Measurements from ENCODE around the gene AP2S1.
A peak's percentile ranks its signal among the peaks of the same experiment; 100 is the strongest.
"Not testable (repeated sequence)": the region's sequence is repeated elsewhere in the genome, so short reads cannot be mapped to it uniquely, and the experiment has no call there.

Gene AP2S1

DNA sequence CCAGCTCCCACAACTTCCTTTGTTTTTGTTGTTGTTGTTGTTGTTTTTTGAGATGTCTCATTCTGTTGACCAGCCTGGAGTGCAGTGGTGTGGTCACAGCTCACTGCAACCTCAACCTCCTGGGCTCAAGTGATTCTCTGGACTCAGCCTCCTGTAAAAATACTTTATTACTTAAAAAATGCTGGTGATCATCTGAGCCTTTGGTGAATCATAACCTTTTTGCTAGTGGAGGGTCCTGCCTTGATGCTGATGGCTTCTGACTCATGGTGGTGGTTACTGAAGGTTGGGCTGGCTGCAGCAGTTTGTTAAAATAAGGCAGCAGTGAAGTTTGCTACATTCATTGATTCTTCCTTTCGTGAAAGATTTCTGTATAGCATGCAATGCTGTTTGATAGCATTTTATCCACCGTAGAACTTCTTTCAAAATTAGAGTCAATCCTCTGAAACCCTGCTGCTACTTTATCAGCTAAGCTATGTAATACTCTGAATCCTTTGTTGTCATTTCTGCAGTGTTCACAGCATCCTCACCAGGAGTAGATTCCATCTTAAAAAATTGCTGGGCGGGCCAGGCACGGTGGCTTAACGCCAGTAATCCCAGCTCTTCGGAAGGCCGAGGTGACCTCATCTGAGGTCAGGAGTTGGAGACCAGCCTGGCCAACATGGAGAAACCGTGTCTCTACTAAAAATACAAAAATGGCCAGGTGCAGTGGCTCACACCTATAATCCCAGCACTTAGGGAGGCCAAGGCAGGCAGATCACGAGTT, 28.1 kb upstream of the AP2S1 start:
- Mint-ChIP-seq H3K4me1 (peaks cover 16% of the 10 kb centered on the region), H3K36me3 (peaks cover 21% of the 10 kb centered on the region), H3K9me3 (no peaks in the 10 kb centered on the region), H3K4me3 (no peak overlapping the region), H3K27ac (no peak overlapping the region)
- DNase-seq (ENCODE audit: low spot score in 2 of 2) (no peak), ATAC-seq (peak; percentile 85)

DNA sequence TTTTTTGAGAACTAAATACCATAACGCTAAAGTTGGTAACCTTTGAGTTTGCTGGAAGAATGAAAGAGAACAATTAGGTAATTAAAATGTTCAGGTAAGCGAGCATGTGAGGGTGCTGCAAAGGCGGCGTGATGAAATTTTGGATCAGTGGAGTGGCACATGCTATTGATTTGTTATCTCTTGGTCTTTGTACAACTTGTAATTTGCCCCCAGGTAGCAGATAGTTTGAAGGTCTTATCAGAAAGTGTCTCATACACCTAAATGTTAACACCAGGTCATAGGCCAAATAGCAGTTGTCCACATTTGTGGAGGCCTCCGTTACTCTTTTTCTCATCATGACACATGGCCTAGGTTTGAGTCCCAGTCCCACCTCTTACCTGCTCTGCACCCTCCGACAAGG, 25.0 kb upstream of the AP2S1 start:
- H3K9me3 Mint-ChIP-seq = no peaks in the 10 kb centered on the region
- DNase-seq (ENCODE audit: low spot score in 2 of 2) (no peak), ATAC-seq (no peak)
- peaks cover 31% of the 10 kb centered on the region for H3K36me3 Mint-ChIP-seq
- no peak overlapping the region for H3K27ac Mint-ChIP-seq
- H3K4me1 Mint-ChIP-seq = peaks cover 10% of the 10 kb centered on the region
- no peak overlapping the region for H3K4me3 Mint-ChIP-seq

GRCh38 chr19:46875234-46875633, 24.6 kb upstream of the AP2S1 start:
- Mint-ChIP-seq H3K4me1 (peaks cover 10% of the 10 kb centered on the region), H3K9me3 (no peaks in the 10 kb centered on the region), H3K4me3 (no peak overlapping the region), H3K36me3 (peaks cover 31% of the 10 kb centered on the region), H3K27ac (no peak overlapping the region)
- DNase-seq (ENCODE audit: low spot score in 2 of 2) (no peak), ATAC-seq (no peak)

GRCh38 chr19:46872967-46873366, 22.3 kb upstream of the AP2S1 start:
- Mint-ChIP-seq H3K27ac (no peak overlapping the region), H3K4me1 (peaks cover 7% of the 10 kb centered on the region), H3K9me3 (no peaks in the 10 kb centered on the region), H3K36me3 (peaks cover 24% of the 10 kb centered on the region), H3K4me3 (no peak overlapping the region)
- ATAC-seq = no peak
- no peak for DNase-seq (ENCODE audit: low spot score in 2 of 2)

- ATAC-seq; H3K9me3 Mint-ChIP-seq; DNase-seq (ENCODE audit: low spot score in 2 of 2); H3K4me3 Mint-ChIP-seq; H3K27ac Mint-ChIP-seq: not testable (repeated sequence)
- Mint-ChIP-seq H3K36me3 (peaks cover 23% of the 10 kb centered on the region), H3K4me1 (peaks cover 22% of the 10 kb centered on the region)
These were observed 20.5 kb upstream of the AP2S1 start for GRCh38 chr19:46871173-46871572.

- Mint-ChIP-seq H3K9me3 (no peaks in the 10 kb centered on the region), H3K4me1 (peaks cover 37% of the 10 kb centered on the region), H3K36me3 (peaks cover 17% of the 10 kb centered on the region), H3K27ac (no peak overlapping the region), H3K4me3 (no peak overlapping the region)
- DNase-seq (ENCODE audit: low spot score in 2 of 2) (no peak), ATAC-seq (no peak)
These were observed 17.6 kb upstream of the AP2S1 start for GRCh38 chr19:46868025-46868802.

DNA sequence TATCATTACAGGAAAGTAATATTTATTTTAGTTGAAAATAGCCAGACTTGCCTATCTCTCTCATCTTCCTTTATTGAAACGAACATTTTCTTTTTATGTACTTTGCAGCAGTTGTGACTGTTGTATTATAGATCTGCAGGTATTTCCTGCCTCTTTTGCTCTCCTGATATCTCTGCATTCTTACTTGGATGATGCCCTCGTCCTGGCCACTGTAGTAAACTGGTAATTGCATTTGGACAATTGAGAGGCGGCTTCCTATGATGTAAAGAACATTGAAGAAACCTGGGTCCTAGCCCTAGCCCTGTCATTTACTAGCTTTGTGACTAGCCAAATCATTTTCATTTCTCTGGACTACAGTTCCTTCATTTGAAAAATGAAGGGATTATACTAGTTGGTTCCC, 16.5 kb upstream of the AP2S1 start:
- Mint-ChIP-seq H3K4me1 (peaks cover 37% of the 10 kb centered on the region), H3K4me3 (no peak overlapping the region), H3K36me3 (peaks cover 9% of the 10 kb centered on the region), H3K9me3 (no peaks in the 10 kb centered on the region), H3K27ac (no peak overlapping the region)
- DNase-seq (ENCODE audit: low spot score in 2 of 2) (no peak), ATAC-seq (no peak)

GRCh38 chr19:46866407-46867136, 15.9 kb upstream of the AP2S1 start:
- Mint-ChIP-seq H3K4me1 (peaks cover 37% of the 10 kb centered on the region), H3K36me3 (peaks cover 7% of the 10 kb centered on the region), H3K9me3 (no peaks in the 10 kb centered on the region), H3K27ac (no peak overlapping the region), H3K4me3 (no peak overlapping the region)
- DNase-seq (ENCODE audit: low spot score in 2 of 2) = no peak
- no peak for ATAC-seq

GRCh38 chr19:46863818-46864629, 13.4 kb upstream of the AP2S1 start:
- H3K4me1 Mint-ChIP-seq = peaks cover 44% of the 10 kb centered on the region
- H3K9me3 Mint-ChIP-seq = peaks cover 3% of the 10 kb centered on the region
- no peak for ATAC-seq
- H3K27ac Mint-ChIP-seq = no peak overlapping the region
- no peak for DNase-seq (ENCODE audit: low spot score in 2 of 2)
- H3K36me3 Mint-ChIP-seq = peaks cover 17% of the 10 kb centered on the region
- no peak overlapping the region for H3K4me3 Mint-ChIP-seq

GRCh38 chr19:46862974-46863632, 12.5 kb upstream of the AP2S1 start:
- H3K27ac Mint-ChIP-seq = no peak overlapping the region
- H3K4me3 Mint-ChIP-seq = no peak overlapping the region
- H3K9me3 Mint-ChIP-seq = peaks cover 3% of the 10 kb centered on the region
- H3K4me1 Mint-ChIP-seq = peaks cover 38% of the 10 kb centered on the region
- ATAC-seq = no peak
- no peak for DNase-seq (ENCODE audit: low spot score in 2 of 2)
- H3K36me3 Mint-ChIP-seq = peaks cover 17% of the 10 kb centered on the region

DNA sequence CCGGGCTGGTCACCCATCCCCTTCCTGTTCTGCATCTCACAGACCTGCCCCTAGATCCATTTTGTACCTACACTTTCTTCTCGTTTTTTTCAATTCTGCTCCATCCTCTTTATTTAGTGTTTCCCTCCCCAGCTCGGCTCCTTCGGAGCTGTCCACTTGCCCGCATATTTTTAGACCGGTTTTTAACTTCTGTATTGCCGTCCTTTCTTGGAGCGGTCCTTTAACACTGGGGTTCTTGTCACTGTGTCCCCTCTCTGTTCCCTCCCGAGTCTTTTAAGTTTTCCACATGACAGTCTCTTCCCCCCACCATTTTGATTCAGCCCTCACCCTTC, 11.8 kb upstream of the AP2S1 start:
- Mint-ChIP-seq H3K9me3 (peaks cover 3% of the 10 kb centered on the region), H3K4me3 (no peak overlapping the region), H3K27ac (no peak overlapping the region), H3K4me1 (peaks cover 35% of the 10 kb centered on the region), H3K36me3 (peaks cover 17% of the 10 kb centered on the region)
- ATAC-seq = no peak
- no peak for DNase-seq (ENCODE audit: low spot score in 2 of 2)

DNA sequence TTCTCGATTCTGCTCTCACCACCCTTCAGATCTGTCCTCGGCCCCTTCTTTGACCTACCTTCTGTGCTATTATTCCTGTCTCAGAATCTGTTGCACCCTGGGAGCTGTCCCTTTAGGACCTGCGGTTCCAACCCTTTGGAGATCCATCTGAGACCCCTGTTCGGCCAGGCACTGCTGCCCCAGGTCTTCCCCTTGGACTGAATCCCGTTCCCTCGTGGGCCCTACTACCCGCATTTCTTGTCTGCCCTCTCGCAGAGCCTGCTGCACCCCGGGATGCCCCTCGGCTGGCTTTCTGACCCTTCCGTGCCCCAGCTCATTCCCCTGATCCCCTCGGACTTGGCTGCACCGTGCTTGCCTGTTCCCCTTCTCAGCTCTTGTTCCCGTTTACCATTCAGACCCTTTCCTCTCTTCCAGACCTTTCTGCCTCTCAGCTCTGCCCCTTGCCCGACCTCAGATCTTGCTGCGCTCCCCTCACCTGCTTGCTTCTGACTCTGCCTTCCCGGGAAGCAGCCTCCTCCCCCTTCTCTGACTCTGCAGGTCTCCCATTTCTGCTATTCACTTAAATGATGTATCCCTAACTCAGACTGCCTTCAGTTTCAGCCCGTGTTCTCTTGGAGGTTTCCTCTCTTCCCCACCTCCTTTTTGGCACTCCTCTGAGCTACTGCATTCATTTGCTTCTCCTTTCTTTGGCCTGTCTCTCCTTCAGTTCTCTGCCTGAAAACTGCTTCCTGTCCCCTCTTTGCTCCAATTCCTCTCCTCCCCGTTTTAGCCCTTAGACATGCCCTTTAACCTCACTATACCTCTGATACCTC, 11.3 kb upstream of the AP2S1 start:
- peaks cover 30% of the 10 kb centered on the region for H3K4me1 Mint-ChIP-seq
- no peak overlapping the region for H3K27ac Mint-ChIP-seq
- ATAC-seq (no peak), DNase-seq (ENCODE audit: low spot score in 2 of 2) (peak in 1 of 2 donors; percentile 61)
- H3K4me3 Mint-ChIP-seq = no peak overlapping the region
- peaks cover 3% of the 10 kb centered on the region for H3K9me3 Mint-ChIP-seq
- peaks cover 17% of the 10 kb centered on the region for H3K36me3 Mint-ChIP-seq

- Mint-ChIP-seq H3K36me3 (peaks cover 17% of the 10 kb centered on the region), H3K9me3 (peaks cover 3% of the 10 kb centered on the region), H3K27ac (peak within 1 kb of the TSS; percentile 89), H3K4me3 (no peak within 1 kb of the TSS), H3K4me1 (peaks cover 30% of the 10 kb centered on the region)
- peak; percentile 55 to 78 for DNase-seq (ENCODE audit: low spot score in 2 of 2)
- ATAC-seq = peak; percentile 3
These were observed 10.4 kb upstream of the AP2S1 start, which contains the start of gene ARHGAP35 for GRCh38 chr19:46860846-46861690. TSS of gene ARHGAP35 (plus strand) at chr19:46860997. CDS start at chr19:46918676, 57,679 bp downstream.

Measured in stimulated activated effector memory CD8-positive, alpha-beta T cell treated with anti-CD3 and anti-CD28 coated beads, Interleukin-12 subunit alpha, Interleukin-12 subunit beta, amount 100 ng/mL, for 72 hours (primary cell).